HepG2 (cell line): ENCODE data around the gene HYOU1. TPM values are rescaled to one million over a fixed set of nuclear protein-coding genes. Genes with fewer than 3 reads are reported as not detected.
A peak's percentile ranks its signal among the peaks of the same experiment; 100 is the strongest.

Experiments used
- AGO2 ChIP-seq: fragments of 200-400 bp; formaldehyde crosslinking; optimal IDR thresholded peaks from 2 replicates; pipeline ENCODE3; 2017; ENCODE audit warnings: mild to moderate bottlenecking, low read depth, low read length, moderate library complexity
- AHR ChIP-seq: IDR thresholded peaks from 2 replicates; pipeline ENCODE4 v1.6.1; 2018; ENCODE audit warnings: missing genetic modification reagents, missing compliant biosample characterization
- ATRX ChIP-seq: sonication (generic); formaldehyde crosslinking; IDR thresholded peaks from 2 replicates; pipeline ENCODE4 v1.4.0; 2020; ENCODE audit warnings: missing genetic modification reagents, borderline replicate concordance
- NFE2 ChIP-seq: sonication (generic); formaldehyde crosslinking; IDR thresholded peaks from 2 replicates; pipeline ENCODE4 v1.4.0; 2020; ENCODE audit warnings: missing genetic modification reagents
- NFE2L2 ChIP-seq: fragments of 150-350 bp; IDR thresholded peaks from 2 replicates; pipeline ENCODE4 v1.6.1; 2014; ENCODE audit warnings: low read length
- NRL ChIP-seq: sonication (generic); formaldehyde crosslinking; IDR thresholded peaks from 2 replicates; pipeline ENCODE4 v1.5.0; 2020; ENCODE audit warnings: missing genetic modification reagents, mild to moderate bottlenecking, moderate library complexity, borderline replicate concordance
- PRDM10 ChIP-seq: sonication (generic); formaldehyde crosslinking; IDR thresholded peaks from 2 replicates; pipeline ENCODE4 v1.4.0; 2020; ENCODE audit warnings: low read depth, missing genetic modification reagents
- SOX5 ChIP-seq: IDR thresholded peaks from 2 replicates; pipeline ENCODE4 v1.6.1; 2016; ENCODE audit warnings: borderline replicate concordance
- XRCC5 ChIP-seq: fragments of 200-400 bp; formaldehyde crosslinking; optimal IDR thresholded peaks from 2 replicates; pipeline ENCODE3; 2017; ENCODE audit warnings: mild to moderate bottlenecking, low read length
- ZFP62 ChIP-seq: sonication (generic); formaldehyde crosslinking; IDR thresholded peaks from 2 replicates; pipeline ENCODE4 v1.4.0; 2020; ENCODE audit warnings: missing genetic modification reagents
- ZNF17 ChIP-seq: sonication (generic); formaldehyde crosslinking; IDR thresholded peaks from 2 replicates; pipeline ENCODE4 v1.5.0; 2020; ENCODE audit warnings: mild to moderate bottlenecking, missing genetic modification reagents
- ZNF550 ChIP-seq: sonication (generic); formaldehyde crosslinking; IDR thresholded peaks from 2 replicates; pipeline ENCODE4 v1.4.0; 2020; ENCODE audit warnings: mild to moderate bottlenecking, missing genetic modification reagents, borderline replicate concordance
- ZNF766 ChIP-seq: sonication (generic); formaldehyde crosslinking; IDR thresholded peaks from 2 replicates; pipeline ENCODE4 v1.5.0; 2020; ENCODE audit warnings: missing genetic modification reagents, borderline replicate concordance
- polyA plus RNA-seq, 8 experiments: library from polyadenylated mRNA; depleted of rRNA in 3 of 8; stranded (reverse) in 7 of 8; unstranded in 1 of 8; fragments of >200 nt; fragmentation: Illumina TruSeq in 4 of 8; extraction: Trizol in 4 of 8; gene quantifications; 2 replicates each; pipeline versions ENCODE4 v1.2.1 to v1.2.3, GENCODE V29; 2011 to 2016; ENCODE audit warnings: low read depth in 4 of 8, missing spikeins in 1 of 8, mixed read lengths in 1 of 8; ENCODE audit not compliant: insufficient read depth in 1 of 8
- total RNA-seq, 5 experiments: library from RNA; depleted of rRNA; stranded (reverse); fragments of >200 nt; fragmentation: Illumina TruSeq; extraction: Trizol; gene quantifications; 2 replicates each; pipeline ENCODE4 v1.2.3, GENCODE V29; 2016; ENCODE audit warnings: low read depth in 1 of 5
- TF ChIP-seq, protein P1 (sequence below): IDR thresholded peaks from 2 replicates; pipeline ENCODE4 v1.6.1; 2012; ENCODE audit warnings: inconsistent platforms
- TF ChIP-seq, protein P2 (sequence below): sonication (generic); formaldehyde crosslinking; IDR thresholded peaks from 2 replicates; pipeline ENCODE4 v1.4.0; 2020; ENCODE audit warnings: missing genetic modification reagents, borderline replicate concordance

Gene HYOU1
- total and polyA plus RNA-seq, 2 of the 13 experiments (the other 11 are each of a cell fraction or from before 2014, with no cell fraction given): 127 to 155 TPM

- TF ChIP-seq PRDM10 (CRISPR knock-in tag): no peak
- no peak for TF ChIP-seq XRCC5
- TF ChIP-seq AHR: no peak
- no peak for TF ChIP-seq ZFP62 (CRISPR knock-in tag)
- TF ChIP-seq NFE2: no peak
- TF ChIP-seq ZNF550 (CRISPR knock-in tag): no peak
- no peak for TF ChIP-seq NRL
- no peak for TF ChIP-seq ZNF17 (CRISPR knock-in tag)
- peak; percentile 55 for TF ChIP-seq AGO2
- TF ChIP-seq, protein P1, sequence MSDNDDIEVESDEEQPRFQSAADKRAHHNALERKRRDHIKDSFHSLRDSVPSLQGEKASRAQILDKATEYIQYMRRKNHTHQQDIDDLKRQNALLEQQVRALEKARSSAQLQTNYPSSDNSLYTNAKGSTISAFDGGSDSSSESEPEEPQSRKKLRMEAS: no peak
- no peak for TF ChIP-seq ZNF766
- TF ChIP-seq NFE2L2: no peak
- no peak for TF ChIP-seq SOX5 (CRISPR knock-in tag)
- TF ChIP-seq, protein P2, sequence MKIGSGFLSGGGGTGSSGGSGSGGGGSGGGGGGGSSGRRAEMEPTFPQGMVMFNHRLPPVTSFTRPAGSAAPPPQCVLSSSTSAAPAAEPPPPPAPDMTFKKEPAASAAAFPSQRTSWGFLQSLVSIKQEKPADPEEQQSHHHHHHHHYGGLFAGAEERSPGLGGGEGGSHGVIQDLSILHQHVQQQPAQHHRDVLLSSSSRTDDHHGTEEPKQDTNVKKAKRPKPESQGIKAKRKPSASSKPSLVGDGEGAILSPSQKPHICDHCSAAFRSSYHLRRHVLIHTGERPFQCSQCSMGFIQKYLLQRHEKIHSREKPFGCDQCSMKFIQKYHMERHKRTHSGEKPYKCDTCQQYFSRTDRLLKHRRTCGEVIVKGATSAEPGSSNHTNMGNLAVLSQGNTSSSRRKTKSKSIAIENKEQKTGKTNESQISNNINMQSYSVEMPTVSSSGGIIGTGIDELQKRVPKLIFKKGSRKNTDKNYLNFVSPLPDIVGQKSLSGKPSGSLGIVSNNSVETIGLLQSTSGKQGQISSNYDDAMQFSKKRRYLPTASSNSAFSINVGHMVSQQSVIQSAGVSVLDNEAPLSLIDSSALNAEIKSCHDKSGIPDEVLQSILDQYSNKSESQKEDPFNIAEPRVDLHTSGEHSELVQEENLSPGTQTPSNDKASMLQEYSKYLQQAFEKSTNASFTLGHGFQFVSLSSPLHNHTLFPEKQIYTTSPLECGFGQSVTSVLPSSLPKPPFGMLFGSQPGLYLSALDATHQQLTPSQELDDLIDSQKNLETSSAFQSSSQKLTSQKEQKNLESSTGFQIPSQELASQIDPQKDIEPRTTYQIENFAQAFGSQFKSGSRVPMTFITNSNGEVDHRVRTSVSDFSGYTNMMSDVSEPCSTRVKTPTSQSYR: no peak
- no peak for TF ChIP-seq ATRX (CRISPR knock-in tag)
Observed at GRCh38 chr11:119014209-119014924, 42.6 kb downstream of the HYOU1 start (continued).
